GM10248 (cell line): Measurements from ENCODE around the gene SLX4.
A peak's percentile ranks its signal among the peaks of the same experiment; 100 is the strongest.

Experiments used
- CTCF ChIA-PET: fragments of 300-600 bp; sonication (Branson Sonifier 250); formaldehyde crosslinking; extraction: SDS; loops from one replicate; lab custom pipeline; 2021; ENCODE audit warnings: antibody characterized with exemption; lab: Yijun Ruan, JAX
- POLR2A ChIA-PET: fragments of 350-650 bp; sonication (Branson Sonifier 250); formaldehyde crosslinking; extraction: SDS; loops from one replicate; lab custom pipeline; 2020; ENCODE audit warnings: antibody characterized with exemption; lab: Yijun Ruan, JAX
- DNase-seq: peaks from one replicate; pipeline ENCODE4 v3.0.0; 2012; ENCODE audit errors: extremely low spot score
- CTCF ChIP-seq: IDR thresholded peaks from 2 replicates; pipeline ENCODE4 v1.5.1; 2012; ENCODE audit warnings: mild to moderate bottlenecking, low read depth; ENCODE audit errors: extremely low read depth, missing control alignments, control extremely low read depth

SLX4 gene

GRCh38 chr16:3654249-3654991 is 43.0 kb upstream of the SLX4 start, which contains the start of gene DNASE1:
Gene DNASE1, plus strand, starts transcription at chr16:3654691. Its CDS starts 683 bp downstream, at chr16:3655374.
- DNase-seq, result peak; percentile 84
- ChIA-PET CTCF (interaction anchor here (0.6 to 1.7 kb wide), 7 partner anchors 8 to 23 kb away, joined by 3 to 6 read pairs (median 4); no protein-coding TSS in a partner anchor), POLR2A (no interaction called here)
- peak; percentile 79 for TF ChIP-seq CTCF

- no peak for DNase-seq
- POLR2A ChIA-PET, result no interaction called here
- TF ChIP-seq CTCF, result no peak
- CTCF ChIA-PET, result interaction anchor here (1.4 to 1.7 kb wide), 3 partner anchors 10 to 19 kb away, joined by 4 to 6 read pairs (median 6); no protein-coding TSS in a partner anchor
Observed at GRCh38 chr16:3652373-3653195, 41.2 kb upstream of the SLX4 start.

- no peak for TF ChIP-seq CTCF
- ChIA-PET CTCF (interaction anchor here (1.7 kb wide), 1 partner anchor 12 kb away, joined by 6 read pairs; no protein-coding TSS in a partner anchor), POLR2A (no interaction called here)
- no peak for DNase-seq
Observed at GRCh38 chr16:3651461-3652372, 40.3 kb upstream of the SLX4 start.

GRCh38 chr16:3650631-3651265 is 39.3 kb upstream of the SLX4 start:
- ChIA-PET CTCF (interaction anchor here (1.7 kb wide), 1 partner anchor 11 kb away, joined by 6 read pairs; no protein-coding TSS in a partner anchor), POLR2A (no interaction called here)
- no peak for TF ChIP-seq CTCF
- DNase-seq, result no peak

- DNase-seq, result peak; percentile 13
- ChIA-PET POLR2A (no interaction called here), CTCF (interaction anchor here (1.2 to 1.5 kb wide), 2 partner anchors 9 to 45 kb away, joined by 3 to 6 read pairs; no protein-coding TSS in a partner anchor)
- TF ChIP-seq CTCF, result no peak
Observed at GRCh38 chr16:3646348-3646920, 35.0 kb upstream of the SLX4 start.
